ENCODE data around the gene NFASC.

DNA sequence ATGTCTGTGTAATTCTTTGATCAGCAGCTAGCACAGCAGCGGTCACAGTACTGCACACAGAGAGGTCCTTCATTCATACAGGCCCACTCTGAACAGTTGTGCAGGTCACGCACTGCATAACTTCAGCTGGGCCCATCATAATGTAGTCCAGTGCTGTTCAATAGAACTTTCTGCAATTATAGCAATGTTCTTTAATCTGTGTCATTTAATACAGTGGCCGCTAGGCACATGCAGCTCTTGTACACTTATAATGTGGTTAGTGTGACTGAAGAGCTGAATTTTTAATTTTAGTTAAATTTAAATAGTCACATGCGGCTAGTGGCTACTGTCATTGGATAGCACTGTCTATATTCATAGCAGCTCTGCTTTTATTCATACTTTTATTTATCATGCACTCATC lies 48.7 kb upstream of the NFASC start:
- TF ChIP-seq, protein P1, sequence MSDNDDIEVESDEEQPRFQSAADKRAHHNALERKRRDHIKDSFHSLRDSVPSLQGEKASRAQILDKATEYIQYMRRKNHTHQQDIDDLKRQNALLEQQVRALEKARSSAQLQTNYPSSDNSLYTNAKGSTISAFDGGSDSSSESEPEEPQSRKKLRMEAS (IDR thresholded peaks at IDR 0.05; ENCODE audit: insufficient read depth, insufficient read length), result no peak
- TF ChIP-seq, protein P2, sequence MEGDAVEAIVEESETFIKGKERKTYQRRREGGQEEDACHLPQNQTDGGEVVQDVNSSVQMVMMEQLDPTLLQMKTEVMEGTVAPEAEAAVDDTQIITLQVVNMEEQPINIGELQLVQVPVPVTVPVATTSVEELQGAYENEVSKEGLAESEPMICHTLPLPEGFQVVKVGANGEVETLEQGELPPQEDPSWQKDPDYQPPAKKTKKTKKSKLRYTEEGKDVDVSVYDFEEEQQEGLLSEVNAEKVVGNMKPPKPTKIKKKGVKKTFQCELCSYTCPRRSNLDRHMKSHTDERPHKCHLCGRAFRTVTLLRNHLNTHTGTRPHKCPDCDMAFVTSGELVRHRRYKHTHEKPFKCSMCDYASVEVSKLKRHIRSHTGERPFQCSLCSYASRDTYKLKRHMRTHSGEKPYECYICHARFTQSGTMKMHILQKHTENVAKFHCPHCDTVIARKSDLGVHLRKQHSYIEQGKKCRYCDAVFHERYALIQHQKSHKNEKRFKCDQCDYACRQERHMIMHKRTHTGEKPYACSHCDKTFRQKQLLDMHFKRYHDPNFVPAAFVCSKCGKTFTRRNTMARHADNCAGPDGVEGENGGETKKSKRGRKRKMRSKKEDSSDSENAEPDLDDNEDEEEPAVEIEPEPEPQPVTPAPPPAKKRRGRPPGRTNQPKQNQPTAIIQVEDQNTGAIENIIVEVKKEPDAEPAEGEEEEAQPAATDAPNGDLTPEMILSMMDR (IDR thresholded peaks at IDR 0.05; ENCODE audit: extremely low read depth in 1 of 2, insufficient read depth in 1 of 2, low read depth in 1 of 2, low read length in 2 of 2), result no peak
- TF ChIP-seq EZH2 (IDR thresholded peaks at IDR 0.05; ENCODE audit: borderline replicate concordance, low read depth, low read length, severe bottlenecking), result no peak
- no peak for TF ChIP-seq POLR2A (IDR thresholded peaks at IDR 0.05; ENCODE audit: low read depth, low read length)
- no peak for TF ChIP-seq POLR2AphosphoS5 (IDR thresholded peaks at IDR 0.05; ENCODE audit: insufficient read depth, low read depth, low read length)
- no peak for TF ChIP-seq MYC (IDR thresholded peaks at IDR 0.05; ENCODE audit: low read depth, low read length)
